NCI-H82 treated with DMSO at 0.1 percent for 48 hours (cell line): ENCODE results near the gene ANGPTL5.
"Not testable (repeated sequence)": the region's sequence is repeated elsewhere in the genome, so short reads cannot be mapped to it uniquely, and the experiment has no call there.

Experiments used
- DNase-seq: peaks from one replicate; lab custom pipeline; 2025; ENCODE audit not compliant: unreplicated experiment; lab: John Stamatoyannopoulos, UW

The ANGPTL5 gene

DNA sequence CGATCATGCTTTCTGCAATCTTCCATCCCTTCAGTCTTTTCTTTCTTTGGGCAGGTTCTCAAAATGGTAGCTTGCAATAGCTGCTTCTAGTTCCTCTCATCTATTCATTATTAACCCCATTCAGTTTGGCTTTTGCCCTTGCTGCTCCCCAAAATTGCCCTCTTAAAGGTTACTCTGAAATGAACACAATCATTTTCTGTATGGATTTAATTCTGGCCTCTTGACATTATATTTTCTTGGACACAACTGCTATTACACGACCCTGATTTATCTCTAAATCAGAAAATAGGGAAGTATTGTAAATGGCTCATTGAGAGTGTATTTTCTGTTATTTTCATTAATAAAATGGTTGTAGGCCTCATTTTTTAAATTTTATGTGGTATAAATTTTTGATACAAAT lies at the start of gene ANGPTL5:
TSS of gene ANGPTL5 (minus strand) at position 101 of the 400 bp plus-strand sequence. CDS start 8,613 bp downstream, outside the sequence.
- DNase-seq: no peak

DNA sequence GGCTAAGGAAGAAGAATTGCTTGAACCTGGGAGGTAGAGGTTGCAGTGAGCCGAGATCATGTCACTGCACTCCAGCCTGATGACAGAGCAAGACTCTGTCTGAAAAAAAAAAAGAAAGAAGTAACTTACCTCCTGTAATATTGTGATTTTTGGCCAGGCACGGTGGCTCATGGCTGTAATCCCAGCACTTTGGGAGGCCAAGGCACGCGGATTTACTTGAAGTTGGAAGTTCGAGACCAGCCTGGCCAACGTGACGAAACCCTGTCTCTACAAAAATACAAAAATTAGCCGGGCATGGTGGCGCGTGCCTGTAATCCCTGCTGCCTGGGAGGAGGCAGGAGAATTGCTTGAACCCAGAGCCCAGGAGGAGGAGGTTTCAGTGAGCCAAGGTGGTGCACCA lies 47.9 kb upstream of the ANGPTL5 start:
- not testable (repeated sequence) for DNase-seq

DNA sequence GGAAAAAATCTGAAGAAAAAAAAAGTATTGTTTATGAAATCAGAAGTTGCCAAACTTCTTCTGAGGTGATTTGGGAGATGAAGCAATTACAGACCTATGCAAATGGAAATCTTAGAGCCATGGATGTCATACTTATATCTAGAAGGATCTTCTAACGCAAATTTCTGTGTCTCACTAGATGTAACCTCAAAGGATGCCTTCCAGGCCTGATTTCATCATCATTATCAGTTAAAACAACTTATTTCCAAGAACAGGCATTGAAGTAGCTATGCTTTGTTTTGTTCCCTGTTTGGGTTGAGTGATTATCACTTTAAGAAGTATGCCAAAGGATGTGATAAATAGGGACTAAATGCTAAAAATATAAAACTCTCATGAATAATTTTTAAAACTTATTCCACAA lies 43.9 kb upstream of the ANGPTL5 start:
- DNase-seq: no peak

DNA sequence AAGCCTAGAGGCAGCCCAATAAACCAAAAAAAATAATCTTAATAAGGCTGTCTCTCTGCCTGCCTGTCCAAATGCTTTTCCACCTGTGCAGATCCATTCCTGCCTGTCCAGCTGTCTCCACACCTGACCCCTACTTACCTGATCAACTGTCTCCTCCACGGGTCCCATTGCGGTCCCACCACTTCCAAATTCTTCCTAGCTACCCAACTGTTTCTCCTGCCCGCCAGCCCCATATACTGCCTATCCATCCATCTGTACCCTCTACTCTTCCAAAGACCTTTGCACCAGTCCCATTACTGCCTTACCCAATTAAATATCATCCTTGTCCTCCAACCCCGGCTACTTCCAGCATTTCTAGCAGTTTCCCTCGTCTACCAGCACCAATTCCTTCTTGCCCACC lies 39.4 kb upstream of the ANGPTL5 start:
- no peak for DNase-seq

DNA sequence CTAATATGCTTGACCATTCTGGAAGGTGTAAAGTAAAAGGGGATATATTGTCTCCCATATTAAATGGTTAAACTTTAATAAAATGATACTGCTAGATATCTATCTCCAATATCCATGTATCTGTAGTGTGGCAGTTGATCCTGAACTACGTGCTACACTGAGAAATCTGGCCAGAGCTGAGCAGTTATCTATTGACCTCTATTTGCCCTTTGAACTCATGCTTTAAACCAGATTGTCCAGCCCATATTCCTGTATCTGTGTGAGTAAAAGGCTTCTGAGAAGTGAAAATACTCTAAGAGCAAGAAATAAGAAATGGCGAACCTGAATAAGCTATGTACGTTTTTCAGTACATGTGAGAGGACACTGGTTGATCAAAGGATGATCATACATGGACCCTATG lies 39.0 kb upstream of the ANGPTL5 start:
- DNase-seq: no peak

DNA sequence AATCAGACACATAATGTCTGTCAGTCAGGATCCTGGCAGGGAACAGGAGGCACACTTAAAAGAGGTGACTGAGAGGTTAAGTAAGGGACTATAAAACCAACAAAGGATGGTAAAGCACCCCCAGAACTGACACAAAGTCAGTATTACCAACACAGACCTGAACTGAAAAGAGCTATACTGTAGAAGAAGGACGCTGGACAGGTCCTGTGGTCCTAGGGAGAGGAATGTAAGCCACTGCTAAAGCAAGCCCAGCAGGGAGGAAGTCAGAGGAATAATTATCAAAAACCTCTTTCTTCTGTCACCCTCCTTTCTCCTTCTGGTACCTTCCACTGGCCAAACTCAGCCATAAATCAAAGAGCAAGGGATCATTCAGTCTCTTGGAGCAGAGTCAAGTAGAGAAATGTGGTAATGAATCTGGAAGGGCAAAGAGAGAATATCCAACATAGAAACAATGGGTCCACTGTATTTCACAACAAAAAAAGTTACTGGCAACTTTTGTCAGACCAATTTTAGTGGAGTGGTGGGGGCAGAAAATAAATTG lies 33.4 kb upstream of the ANGPTL5 start:
- DNase-seq: no peak

DNA sequence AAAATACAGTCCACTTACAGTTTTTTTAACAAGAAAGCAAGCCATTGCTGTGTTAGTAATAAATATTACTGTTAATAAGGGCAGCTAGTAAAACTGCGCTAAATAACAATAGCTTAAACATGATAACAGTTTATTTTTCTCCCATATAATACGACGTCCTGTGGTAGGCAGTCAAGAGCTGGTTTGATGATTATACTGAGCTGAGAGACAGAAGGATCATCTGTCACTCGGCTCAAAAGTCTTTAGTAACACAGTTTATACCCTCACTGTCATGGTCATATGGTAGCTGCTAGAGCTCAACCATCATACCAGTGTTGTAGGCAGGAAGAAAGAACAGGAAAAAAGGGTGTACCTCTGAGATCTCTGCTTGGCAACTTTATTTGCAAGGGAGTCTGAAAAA lies 29.1 kb upstream of the ANGPTL5 start:
- DNase-seq: no peak

DNA sequence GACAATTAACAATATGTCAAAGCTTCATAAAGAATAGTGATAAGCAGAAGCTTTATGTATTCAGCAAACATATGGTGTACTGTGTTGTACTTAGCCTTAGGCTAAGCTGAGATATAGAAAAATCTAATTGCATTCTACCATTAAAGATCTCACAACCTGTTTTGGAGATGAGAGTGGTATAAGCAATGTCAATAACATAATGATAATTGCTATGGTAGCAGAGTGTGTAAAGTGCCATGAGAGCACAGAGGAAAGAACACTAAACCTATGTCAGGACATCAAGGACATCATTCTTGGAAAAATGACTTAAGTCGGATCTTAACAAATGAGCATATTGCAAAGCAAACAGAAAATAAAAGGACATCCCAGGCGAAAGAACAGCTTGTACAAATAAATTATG lies 28.6 kb upstream of the ANGPTL5 start:
- DNase-seq: no peak

DNA sequence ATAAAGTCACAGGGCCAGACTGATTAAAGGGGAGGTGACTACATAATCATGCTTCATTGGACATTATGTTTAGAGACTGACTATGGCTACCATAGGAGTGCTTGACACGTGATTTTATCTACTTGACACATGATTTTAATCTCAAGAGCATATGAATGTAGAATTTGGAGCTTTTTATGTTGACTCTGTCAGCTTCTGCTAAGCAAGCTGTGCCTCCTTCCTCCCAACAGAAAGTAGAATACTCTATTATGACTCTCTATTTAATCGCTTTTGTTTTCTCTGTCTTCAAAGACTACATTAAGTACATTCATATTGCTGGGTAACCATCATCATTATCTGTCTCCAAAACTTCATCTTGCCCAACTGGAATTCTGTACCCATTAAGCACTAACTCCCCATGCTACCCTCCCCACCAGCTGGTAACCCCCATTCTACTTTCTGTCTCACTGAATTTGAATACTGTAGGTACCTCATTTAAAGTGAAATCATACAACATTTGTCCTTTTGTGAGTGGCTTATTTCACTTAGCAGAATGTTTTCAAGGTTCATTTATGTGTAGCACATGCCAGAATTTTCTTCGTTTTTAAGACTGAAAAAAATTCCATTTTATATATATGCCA lies 24.7 kb upstream of the ANGPTL5 start:
- DNase-seq: no peak

DNA sequence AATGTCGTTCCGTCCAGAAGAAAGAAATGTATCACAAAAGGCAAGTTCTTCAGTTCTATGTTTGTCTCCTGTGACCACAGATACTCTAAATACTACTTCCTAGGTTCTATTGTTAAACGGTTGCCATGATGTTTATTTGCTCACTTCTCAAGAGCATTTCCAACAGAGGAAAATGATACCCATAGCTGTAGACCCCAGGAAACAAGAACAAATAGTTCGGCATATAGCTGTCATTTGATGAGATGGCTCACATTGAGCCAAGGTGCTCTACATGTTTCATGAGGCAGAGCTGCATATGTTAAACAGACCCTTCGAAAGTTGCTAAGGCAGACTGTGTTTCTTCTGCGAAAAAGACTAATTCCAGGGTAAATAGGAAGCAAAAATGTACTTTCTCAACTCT lies 15.4 kb upstream of the ANGPTL5 start:
- DNase-seq: no peak

DNA sequence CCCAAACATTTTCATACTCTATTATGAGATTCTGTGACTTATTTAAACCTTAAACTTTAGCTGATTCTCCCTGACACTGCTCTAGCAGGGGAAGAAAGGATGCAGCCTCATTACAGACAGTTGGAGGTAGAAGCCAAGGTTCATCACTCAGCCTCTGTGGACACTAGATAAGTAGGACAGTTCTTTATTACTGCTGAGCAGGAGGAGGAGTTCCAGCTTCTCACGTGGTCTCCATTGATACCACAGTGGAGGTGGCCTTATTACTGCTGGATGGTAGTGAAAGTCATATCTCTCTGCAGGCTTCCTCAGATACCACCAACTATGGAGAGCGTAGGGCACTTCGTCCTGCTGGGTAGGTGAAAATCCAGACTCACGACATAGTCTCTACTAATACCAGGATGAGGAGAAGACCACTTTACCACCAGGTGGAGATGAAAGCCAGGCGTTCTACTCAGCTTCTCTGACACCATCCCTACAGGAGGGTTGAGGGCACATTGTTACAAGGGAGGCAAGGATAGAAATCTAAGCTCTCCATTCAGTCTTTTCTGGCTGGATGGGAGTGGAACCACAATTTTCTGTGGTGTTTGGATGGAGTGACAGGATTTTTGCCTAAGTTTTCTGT lies 13.1 kb upstream of the ANGPTL5 start:
- no peak for DNase-seq

DNA sequence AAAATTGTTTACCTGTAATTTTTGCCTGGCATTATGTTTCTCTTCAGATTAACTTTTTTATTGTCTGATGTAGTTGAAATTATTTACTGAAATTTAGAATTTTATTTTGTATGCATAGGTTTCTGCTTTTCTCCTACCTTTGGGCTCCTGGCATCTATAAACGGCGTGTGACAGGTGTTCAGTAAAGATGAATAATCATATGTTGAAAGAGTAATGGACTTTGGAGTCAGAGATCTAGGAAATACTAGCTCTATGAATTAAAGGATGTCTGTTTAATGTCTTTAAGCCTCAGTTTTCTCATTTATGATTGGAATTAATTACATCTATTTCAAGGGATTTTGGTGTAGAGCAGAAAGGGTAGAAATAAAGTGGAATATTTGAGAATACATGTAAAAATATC lies 7.2 kb upstream of the ANGPTL5 start:
- no peak for DNase-seq

DNA sequence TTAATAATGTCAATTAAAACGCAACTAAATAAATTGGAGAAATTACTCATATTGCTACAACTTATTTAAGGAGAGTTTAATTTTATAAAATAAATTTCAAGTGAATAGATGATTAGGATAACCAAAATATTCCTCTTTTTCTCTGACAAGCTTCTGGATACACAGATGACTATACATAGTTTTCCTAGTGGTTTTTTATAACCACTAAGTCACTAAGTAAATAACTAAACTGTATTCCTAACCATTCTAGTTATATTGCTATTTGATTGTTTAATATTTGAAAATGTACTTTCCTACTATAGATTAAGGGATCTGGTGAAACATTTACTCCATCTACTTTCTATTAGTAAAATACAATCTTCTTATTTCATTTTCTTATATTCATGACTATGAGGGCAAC lies 4.7 kb upstream of the ANGPTL5 start:
- no peak for DNase-seq

DNA sequence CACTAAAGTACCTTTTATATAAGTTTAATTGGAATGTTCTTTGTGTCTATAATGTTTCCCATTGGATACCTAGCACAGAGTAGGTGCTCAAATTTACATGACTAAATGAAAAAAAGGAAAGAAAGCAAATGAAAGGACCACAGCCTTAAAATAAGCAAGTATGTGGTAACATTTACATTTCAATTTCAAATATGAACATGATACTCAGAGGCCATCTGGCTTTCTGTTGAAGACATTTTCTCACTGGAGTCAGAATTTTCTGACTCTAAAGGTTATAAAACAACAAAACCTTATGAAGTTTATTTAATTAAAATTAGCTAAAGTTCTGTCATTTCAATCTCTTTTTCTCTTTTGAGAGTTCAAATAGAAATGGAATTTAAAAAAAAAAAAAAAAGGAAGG lies 904 bp upstream of the ANGPTL5 start:
- DNase-seq: no peak

DNA sequence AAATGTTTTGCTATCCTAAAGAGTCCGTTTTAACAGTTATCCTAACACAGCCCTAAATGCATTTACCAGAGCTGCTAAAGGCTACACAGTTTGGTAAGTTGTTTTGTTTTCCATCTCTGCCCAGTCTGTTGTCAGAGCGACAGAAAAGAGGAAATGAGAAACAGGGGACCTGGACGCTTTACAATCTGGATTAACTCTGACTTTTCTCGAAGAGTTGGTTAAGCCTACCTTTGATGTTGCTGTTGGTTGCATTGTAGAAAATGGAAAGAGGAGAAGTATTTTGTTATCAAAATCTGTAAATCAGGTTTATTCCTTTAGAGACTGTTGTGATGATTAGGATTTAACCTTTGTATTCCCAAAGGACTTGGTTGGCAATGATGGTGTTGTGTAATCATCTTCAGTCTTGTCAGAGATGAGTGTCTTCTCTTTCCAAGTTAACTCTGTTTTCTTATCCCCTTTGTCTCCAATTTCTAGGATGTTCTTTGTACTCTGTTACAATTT lies 481 bp downstream of the ANGPTL5 start:
- no peak for DNase-seq

DNA sequence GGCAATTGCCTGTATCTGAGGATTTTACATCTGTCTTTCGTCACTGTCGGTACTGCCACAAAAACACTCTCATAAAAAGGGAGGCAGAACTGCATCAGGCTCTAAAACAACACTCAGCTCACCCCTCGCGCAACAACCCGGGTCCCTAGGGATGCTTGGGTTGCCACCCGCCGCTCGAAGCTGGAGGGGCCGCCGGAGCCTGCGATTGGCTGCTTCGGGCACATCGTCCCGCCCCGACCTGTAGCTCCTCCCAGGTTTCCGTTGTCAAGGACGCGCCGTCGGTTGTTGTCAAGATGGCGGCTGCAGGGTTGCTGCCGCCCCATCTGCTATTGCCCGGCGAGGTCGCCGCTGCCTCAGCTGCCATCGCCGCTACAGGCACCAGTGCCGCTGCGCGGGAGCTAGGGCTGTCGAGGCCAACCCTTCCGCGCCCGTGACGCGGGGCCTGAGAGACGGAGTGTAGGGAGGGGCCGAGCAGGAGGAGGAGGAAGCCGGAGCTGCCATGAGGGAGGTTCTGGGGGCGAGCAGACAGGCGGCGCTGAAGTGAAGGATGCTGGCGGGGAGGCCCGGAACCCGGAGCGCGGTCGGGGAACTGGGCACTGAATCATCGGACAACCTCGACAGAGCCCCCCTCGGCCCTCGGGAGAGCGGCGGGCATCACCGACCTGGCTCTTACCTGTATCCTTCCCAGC lies 1.4 kb downstream of the ANGPTL5 start, which contains the start of gene CEP126:
TSS of gene CEP126 (plus strand) at position 273 of the 689 bp plus-strand sequence. CDS start at position 548, 275 bp downstream.
- DNase-seq: peak; percentile 67

DNA sequence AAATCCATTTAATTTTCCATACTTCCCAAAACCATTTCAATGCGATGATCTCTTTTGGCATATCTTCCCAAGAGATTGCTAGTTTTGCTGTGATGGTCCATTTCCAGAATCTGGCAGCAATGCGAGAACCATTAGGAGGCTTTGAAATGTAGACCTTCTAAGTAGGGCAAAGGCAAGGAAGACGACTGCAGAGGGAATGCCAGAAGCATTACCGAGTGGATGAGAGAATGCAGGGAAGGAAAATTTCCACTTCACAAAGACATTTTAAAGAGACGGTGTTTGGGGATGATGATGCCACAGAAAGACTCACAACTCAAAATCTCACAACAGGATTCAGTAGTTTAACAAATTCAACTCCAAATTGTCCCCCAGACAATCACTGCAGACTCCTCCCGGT lies 2.0 kb downstream of the ANGPTL5 start:
- DNase-seq: no peak

DNA sequence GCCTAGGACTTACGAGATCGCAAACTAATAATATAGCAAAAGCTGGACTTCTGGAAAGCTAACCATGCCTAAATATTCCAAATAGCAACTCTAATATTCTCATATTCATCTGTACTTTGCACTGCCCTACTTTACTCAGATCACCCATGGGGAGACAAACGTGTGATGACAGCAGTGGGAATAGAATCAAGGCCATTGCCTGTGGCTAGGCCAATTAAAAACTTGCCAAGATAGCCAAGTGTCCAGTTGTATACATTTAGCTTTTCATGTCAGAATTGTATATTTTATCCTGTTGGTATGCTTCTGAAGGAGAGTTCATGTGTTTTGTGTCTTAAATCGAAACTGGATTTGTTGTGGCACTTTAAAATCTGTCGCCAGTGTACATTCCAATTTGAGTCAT lies 2.7 kb downstream of the ANGPTL5 start:
- DNase-seq: no peak

DNA sequence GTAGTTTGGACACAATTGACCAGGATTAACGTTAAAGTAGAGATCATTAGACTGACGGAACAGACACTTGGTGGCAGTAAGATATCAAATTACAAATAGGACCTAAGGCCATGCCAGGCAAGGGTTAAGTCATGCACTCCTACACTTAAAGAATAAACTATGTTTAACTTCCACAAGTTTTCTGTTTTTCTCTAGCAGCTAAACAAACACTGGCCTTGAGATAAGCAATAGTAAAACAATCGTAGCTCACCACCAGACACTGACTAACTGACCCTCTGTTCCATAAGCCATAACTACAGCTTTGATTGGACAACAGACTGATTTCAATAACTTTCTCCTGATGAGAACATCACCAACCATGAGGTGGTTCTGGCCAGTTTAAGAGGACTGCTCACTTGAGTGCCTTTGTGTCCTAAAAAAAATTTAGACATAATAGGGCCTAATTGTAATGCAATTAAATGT lies 3.5 kb downstream of the ANGPTL5 start:
- DNase-seq: no peak

DNA sequence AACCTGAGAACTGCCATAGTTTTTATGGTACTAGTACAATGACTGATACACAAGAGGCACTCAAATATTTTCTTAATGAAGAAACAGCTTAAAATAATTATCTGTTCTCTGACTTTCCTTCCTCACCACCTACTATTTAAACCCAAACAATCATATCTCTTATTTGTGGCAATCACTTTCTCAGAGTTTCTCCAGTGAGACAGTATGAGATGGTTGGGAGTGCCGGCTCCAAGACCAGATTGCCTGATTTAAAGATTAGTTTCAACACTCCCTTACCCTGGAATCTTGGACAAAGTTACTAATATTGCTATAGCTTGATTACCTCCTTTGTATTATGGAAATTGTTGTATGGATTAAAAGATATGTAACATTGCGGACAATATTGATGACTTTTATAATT lies 7.2 kb downstream of the ANGPTL5 start:
- DNase-seq: no peak

DNA sequence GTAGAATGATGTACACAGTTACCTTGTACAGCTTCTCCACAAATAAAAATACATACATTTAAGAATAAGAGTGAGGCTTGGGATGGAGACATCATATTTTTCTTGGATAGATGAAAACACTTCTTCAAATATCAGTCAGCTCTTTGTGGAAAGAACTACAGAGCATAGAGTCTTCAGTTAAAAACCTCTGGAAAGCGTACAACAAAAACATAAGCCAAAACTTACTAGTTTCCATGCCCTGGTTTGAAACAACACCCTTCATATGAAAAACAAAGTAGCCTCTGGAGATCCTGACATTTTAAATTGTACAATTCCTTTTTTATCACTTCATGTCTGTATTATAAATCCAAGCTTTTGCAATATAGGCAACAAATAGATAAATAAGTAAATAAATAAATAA lies 8.5 kb downstream of the ANGPTL5 start:
- no peak for DNase-seq

DNA sequence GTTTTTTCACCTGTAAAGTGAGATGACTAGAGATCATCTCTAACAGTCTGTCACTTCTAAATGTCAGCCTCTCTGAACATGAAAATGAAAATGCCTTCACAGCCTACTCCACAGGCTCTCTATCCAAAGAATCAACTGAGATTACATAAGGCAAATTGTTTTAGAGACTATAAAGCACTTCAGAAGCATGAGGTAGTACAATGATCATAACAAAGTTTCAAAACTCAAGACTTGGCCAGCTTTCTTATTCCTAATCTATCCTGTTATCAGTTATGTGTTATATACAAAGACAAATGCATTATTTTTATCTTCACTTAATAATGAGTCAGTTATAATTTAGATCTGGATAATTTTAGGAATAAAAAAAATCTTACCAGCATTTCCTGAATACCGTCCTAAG lies 21.8 kb downstream of the ANGPTL5 start:
- no peak for DNase-seq
